Measurements from ENCODE around the gene NFKBIB.
A peak's percentile ranks its signal among the peaks of the same experiment; 100 is the strongest.
"Not testable (repeated sequence)": the region's sequence is repeated elsewhere in the genome, so short reads cannot be mapped to it uniquely, and the experiment has no call there.

Gene NFKBIB

GRCh38 chr19:38877781-38878574, 21.8 kb upstream of the NFKBIB start, which contains the start of gene RINL:
Gene RINL (minus strand): TSS chr19:38878275. CDS start chr19:38876742, 1,533 bp downstream.
- H3K27me3 ChIP-seq (ENCODE audit: control insufficient read depth in 1 of 2, insufficient read depth in 2 of 2, low read length in 2 of 2), result no peaks in the 10 kb centered on the region
- H3K27ac ChIP-seq (ENCODE audit: low read length), result no peak within 1 kb of the TSS
- H3K4me1 ChIP-seq (ENCODE audit: control insufficient read depth, insufficient read depth, low read length), result no peaks in the 10 kb centered on the region
- H3K9me3 ChIP-seq (ENCODE audit: control insufficient read depth in 2 of 2, low read length in 2 of 2), result no peaks in the 10 kb centered on the region
- no peak within 1 kb of the TSS for H3K4me3 ChIP-seq (ENCODE audit: low read length in 2 of 2)
- H3K9ac ChIP-seq (ENCODE audit: low read length in 2 of 2), result peak within 1 kb of the TSS in 1 of 2 donors; percentile 38
- peaks cover 9 to 10% of the 10 kb centered on the region in 2 donors for H3K36me3 ChIP-seq (ENCODE audit: control insufficient read depth in 2 of 2, insufficient read depth in 2 of 2, low read length in 2 of 2)

DNA sequence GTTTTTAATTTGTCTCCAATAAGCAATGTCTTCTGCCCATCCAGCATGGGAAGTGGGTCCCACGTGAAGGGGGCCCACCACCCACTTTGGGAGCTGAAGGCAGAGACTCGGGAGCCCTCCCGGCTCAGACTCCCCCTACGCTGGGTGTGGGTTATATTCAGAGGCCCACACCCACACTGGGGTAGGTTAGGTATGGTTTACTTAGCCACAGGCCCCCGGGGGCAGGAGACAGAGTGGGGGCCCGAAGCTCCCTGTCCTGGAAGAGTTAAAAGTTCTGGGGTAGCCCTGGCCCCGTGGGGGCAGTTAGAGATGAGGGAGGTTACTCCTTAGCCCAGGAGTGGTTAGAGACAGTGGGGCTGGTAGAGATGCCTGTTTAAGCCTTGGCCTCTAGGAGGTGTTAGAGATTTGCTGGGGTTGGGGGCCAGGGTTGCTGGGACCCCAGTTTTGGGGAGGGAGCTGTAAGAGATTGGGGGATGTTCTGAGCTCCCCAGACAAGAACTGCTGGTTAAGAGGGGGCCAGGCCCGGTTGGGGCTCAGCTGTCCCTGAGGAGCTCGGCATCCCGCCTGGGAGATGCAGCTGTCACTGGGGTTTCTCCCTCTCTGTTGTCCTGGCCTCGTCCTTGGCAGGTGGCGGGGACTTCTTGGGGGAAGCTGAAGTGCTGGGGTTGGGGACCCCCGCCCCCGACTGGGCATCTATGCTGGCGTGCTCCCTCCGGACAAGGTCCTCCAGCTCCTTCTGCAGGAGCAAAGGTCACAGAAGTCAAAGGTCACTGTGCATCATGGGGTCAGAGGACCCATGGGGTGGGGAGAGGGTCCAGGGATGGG, 21.0 kb upstream of the NFKBIB start:
- Histone ChIP-seq H3K9ac (ENCODE audit: low read length in 2 of 2) (peak overlapping the region in 1 of 2 donors; percentile 38), H3K27me3 (ENCODE audit: control insufficient read depth in 1 of 2, insufficient read depth in 2 of 2, low read length in 2 of 2) (no peaks in the 10 kb centered on the region), H3K4me3 (ENCODE audit: low read length in 2 of 2) (no peak overlapping the region), H3K4me1 (ENCODE audit: control insufficient read depth, insufficient read depth, low read length) (no peaks in the 10 kb centered on the region), H3K9me3 (ENCODE audit: control insufficient read depth in 2 of 2, low read length in 2 of 2) (no peaks in the 10 kb centered on the region), H3K27ac (ENCODE audit: low read length) (no peak overlapping the region), H3K36me3 (ENCODE audit: control insufficient read depth in 2 of 2, insufficient read depth in 2 of 2, low read length in 2 of 2) (peaks cover 10 to 14% of the 10 kb centered on the region in 2 donors)

GRCh38 chr19:38879400-38879751, 20.4 kb upstream of the NFKBIB start:
- no peaks in the 10 kb centered on the region for H3K4me1 ChIP-seq (ENCODE audit: control insufficient read depth, insufficient read depth, low read length)
- peaks cover 10 to 15% of the 10 kb centered on the region in 2 donors for H3K36me3 ChIP-seq (ENCODE audit: control insufficient read depth in 2 of 2, insufficient read depth in 2 of 2, low read length in 2 of 2)
- no peaks in the 10 kb centered on the region for H3K9me3 ChIP-seq (ENCODE audit: control insufficient read depth in 2 of 2, low read length in 2 of 2)
- H3K4me3 ChIP-seq (ENCODE audit: low read length in 2 of 2), result no peak overlapping the region
- H3K27ac ChIP-seq (ENCODE audit: low read length), result no peak overlapping the region
- H3K9ac ChIP-seq (ENCODE audit: low read length in 2 of 2), result no peak overlapping the region
- H3K27me3 ChIP-seq (ENCODE audit: control insufficient read depth in 1 of 2, insufficient read depth in 2 of 2, low read length in 2 of 2), result no peaks in the 10 kb centered on the region

DNA sequence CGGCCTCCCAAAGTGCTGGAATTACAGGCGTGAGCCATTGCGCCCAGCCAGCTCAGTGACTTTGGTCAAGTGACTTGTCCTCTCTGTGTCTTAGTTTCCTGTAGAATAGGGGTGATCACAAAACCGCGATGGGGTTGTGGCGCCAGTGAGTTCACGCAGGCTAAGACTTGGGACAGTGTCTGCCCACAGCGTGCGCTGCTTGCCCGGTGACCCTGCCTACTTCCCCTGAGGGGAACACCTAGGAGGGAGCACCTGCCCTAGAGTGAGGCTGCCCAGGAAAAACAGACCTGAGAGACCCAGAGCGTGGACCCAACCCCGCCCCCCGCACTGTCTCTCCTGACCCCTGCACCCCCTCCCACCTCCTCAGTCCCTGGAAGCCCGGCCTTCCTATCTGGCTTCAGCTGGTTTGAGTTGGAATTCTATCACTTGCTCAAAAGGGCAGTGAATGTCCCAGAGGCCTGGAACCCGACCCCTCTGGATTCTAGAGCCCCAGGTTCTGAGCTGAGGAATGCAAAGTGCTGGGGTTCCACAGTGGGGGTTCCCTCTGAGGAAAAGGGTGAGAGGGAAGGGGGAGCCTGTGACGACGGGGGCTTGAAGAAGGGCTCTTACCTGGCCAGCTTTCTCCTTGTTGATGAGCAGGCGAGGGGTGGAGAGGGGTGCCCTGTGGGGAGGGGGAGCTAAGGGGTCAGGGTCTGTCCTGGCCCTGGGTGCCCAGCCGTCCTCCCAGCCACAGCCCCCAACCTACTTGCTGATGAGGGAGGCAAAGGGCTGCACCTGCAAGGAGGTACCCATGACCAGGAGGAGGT, 19.5 kb upstream of the NFKBIB start:
- H3K36me3 ChIP-seq (ENCODE audit: control insufficient read depth in 2 of 2, insufficient read depth in 2 of 2, low read length in 2 of 2), result peaks cover 10 to 15% of the 10 kb centered on the region in 2 donors
- H3K9ac ChIP-seq (ENCODE audit: low read length in 2 of 2), result no peak overlapping the region

DNA sequence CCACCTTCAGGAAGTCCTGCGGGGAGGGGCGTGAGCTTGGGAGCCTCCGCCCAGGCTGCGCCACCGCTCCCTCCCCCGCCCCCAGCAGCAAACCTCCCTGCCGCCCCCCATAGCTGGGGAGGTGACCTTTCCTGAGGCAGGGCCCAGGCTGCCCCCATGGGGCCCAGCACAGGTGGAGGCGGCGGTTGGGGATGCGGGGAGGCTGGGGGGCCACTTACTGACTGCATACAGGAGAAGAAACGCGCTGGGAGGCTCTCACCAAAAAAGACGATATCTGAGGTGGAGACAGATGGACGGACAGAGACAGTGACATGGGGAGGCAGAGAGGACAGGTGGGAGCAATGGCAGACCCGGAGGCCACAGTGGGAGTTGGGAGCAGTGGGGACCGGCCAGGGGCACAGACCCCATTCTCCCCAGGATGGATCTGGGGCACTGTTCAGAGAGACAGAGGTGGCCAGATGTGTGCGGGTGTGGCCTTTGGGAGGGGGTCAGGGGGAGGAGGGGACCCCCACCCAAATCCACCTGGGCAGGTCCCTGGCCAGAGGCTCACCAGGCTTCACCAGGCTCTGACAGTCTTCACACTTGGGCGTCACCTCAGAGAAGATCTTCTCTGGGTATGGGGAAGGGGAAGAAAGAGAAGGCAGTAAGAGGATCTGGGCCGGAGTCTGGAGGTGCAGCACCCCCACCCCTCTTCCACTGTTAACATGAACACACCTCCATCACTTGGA, 18.7 kb upstream of the NFKBIB start:
- Histone ChIP-seq H3K9ac (ENCODE audit: low read length in 2 of 2) (no peak overlapping the region), H3K4me1 (ENCODE audit: control insufficient read depth, insufficient read depth, low read length) (peaks cover 4% of the 10 kb centered on the region), H3K27ac (ENCODE audit: low read length) (no peak overlapping the region), H3K36me3 (ENCODE audit: control insufficient read depth in 2 of 2, insufficient read depth in 2 of 2, low read length in 2 of 2) (peaks cover 10 to 15% of the 10 kb centered on the region in 2 donors), H3K4me3 (ENCODE audit: low read length in 2 of 2) (no peak overlapping the region), H3K9me3 (ENCODE audit: control insufficient read depth in 2 of 2, low read length in 2 of 2) (no peaks in the 10 kb centered on the region), H3K27me3 (ENCODE audit: control insufficient read depth in 1 of 2, insufficient read depth in 2 of 2, low read length in 2 of 2) (no peaks in the 10 kb centered on the region)

More for the DNA sequence above, 19.5 kb upstream of the NFKBIB start:
- no peaks in the 10 kb centered on the region for H3K4me1 ChIP-seq (ENCODE audit: control insufficient read depth, insufficient read depth, low read length)
- no peaks in the 10 kb centered on the region for H3K9me3 ChIP-seq (ENCODE audit: control insufficient read depth in 2 of 2, low read length in 2 of 2)
- no peaks in the 10 kb centered on the region for H3K27me3 ChIP-seq (ENCODE audit: control insufficient read depth in 1 of 2, insufficient read depth in 2 of 2, low read length in 2 of 2)
- H3K27ac ChIP-seq (ENCODE audit: low read length), result no peak overlapping the region
- no peak overlapping the region for H3K4me3 ChIP-seq (ENCODE audit: low read length in 2 of 2)

DNA sequence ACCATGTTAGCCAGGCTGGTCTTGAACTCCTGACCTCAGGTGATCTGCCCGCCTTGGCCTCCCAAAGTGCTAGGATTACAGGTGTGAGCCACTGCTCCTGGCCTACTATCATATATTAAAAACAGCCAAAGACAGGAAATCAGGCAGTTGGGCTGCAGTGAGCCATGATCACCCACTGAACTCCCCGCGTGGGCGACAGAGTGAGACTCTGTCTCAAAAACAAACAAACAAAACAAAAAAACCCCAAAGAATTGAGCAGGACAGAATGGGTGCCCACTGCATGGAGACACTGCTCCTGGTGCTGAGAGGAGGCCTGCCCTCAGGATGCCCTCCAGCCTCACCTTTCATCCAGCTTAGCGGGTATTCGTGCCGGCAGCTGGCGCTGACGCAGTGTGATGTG, 16.5 kb upstream of the NFKBIB start:
- H3K36me3 ChIP-seq (ENCODE audit: control insufficient read depth in 2 of 2, insufficient read depth in 2 of 2, low read length in 2 of 2), result peaks cover 15 to 16% of the 10 kb centered on the region in 2 donors
- no peak overlapping the region for H3K27ac ChIP-seq (ENCODE audit: low read length)
- H3K9ac ChIP-seq (ENCODE audit: low read length in 2 of 2), result no peak overlapping the region
- H3K9me3 ChIP-seq (ENCODE audit: control insufficient read depth in 2 of 2, low read length in 2 of 2), result no peaks in the 10 kb centered on the region
- H3K4me3 ChIP-seq (ENCODE audit: low read length in 2 of 2), result no peak overlapping the region
- H3K4me1 ChIP-seq (ENCODE audit: control insufficient read depth, insufficient read depth, low read length), result peaks cover 6% of the 10 kb centered on the region
- no peaks in the 10 kb centered on the region for H3K27me3 ChIP-seq (ENCODE audit: control insufficient read depth in 1 of 2, insufficient read depth in 2 of 2, low read length in 2 of 2)

DNA sequence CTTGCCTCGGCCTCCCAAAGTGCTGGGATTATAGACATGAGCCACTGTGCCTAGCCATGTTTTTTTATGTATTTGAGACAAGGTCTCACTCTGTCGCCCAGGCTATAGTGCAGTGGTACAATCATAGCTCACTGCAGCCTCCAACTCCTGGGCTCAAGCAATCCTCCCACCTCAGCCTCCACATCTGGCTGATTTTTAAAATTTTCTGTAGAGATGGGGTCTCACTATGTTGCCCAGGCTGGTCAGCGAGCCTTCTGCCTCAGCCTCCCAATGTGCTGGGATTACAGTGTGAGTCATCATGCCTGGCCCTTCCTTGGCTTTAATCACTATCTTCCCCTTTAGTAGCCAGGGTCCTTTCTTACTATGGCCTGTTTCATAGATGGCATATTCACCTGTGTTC, 15.1 kb upstream of the NFKBIB start:
- H3K36me3 ChIP-seq (ENCODE audit: control insufficient read depth in 2 of 2, insufficient read depth in 2 of 2, low read length in 2 of 2), result peaks cover 25 to 26% of the 10 kb centered on the region in 2 donors
- H3K9ac ChIP-seq (ENCODE audit: low read length in 2 of 2); H3K4me3 ChIP-seq (ENCODE audit: low read length in 2 of 2); H3K4me1 ChIP-seq (ENCODE audit: control insufficient read depth, insufficient read depth, low read length); H3K27me3 ChIP-seq (ENCODE audit: control insufficient read depth in 1 of 2, insufficient read depth in 2 of 2, low read length in 2 of 2); H3K9me3 ChIP-seq (ENCODE audit: control insufficient read depth in 2 of 2, low read length in 2 of 2); H3K27ac ChIP-seq (ENCODE audit: low read length): not testable (repeated sequence)

DNA sequence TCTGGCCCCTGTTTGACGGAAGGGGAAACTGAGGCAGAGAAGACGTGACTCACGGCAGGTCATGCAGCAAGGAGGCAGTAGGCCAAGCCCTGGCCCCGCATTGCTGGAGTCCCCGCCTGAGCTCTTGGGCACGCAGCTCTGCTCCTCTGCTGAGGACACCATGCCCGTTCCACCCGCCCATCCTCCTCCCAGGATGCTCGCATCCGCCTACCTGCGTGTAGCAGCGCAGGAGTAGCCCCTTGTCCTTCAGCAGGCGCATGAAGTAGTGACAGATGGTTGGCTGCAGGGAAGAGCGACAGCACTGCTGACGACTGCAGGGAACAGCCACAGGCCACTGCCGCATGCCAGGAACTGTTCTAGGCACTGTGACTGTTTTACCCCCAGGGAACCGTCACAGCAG, 10.9 kb upstream of the NFKBIB start:
- H3K27me3 ChIP-seq (ENCODE audit: control insufficient read depth in 1 of 2, insufficient read depth in 2 of 2, low read length in 2 of 2), result no peaks in the 10 kb centered on the region
- H3K4me3 ChIP-seq (ENCODE audit: low read length in 2 of 2), result no peak overlapping the region
- H3K27ac ChIP-seq (ENCODE audit: low read length), result no peak overlapping the region
- no peak overlapping the region for H3K9ac ChIP-seq (ENCODE audit: low read length in 2 of 2)
- H3K36me3 ChIP-seq (ENCODE audit: control insufficient read depth in 2 of 2, insufficient read depth in 2 of 2, low read length in 2 of 2), result peaks cover 27 to 33% of the 10 kb centered on the region in 2 donors
- H3K4me1 ChIP-seq (ENCODE audit: control insufficient read depth, insufficient read depth, low read length), result peaks cover 6% of the 10 kb centered on the region
- H3K9me3 ChIP-seq (ENCODE audit: control insufficient read depth in 2 of 2, low read length in 2 of 2), result no peaks in the 10 kb centered on the region

DNA sequence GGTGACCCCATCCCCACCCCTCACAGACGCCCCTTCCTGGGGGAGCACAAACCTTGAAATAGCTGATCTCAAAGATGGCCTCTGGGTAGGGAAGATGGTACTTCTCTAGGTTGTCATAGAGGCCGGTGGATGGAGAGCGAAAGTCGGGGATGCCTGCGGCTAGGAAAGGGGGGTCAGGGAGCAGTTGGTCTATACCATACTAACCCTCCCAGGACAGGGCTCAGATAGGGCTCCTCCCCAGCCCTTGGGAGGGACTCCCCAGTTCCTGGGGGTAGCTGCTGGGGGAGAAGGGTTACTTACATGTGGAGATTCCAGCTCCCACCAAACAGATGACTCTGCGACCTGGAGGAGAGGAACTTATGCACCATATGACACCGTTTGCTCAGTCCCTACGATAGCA, 10.0 kb upstream of the NFKBIB start:
- Histone ChIP-seq H3K4me3 (ENCODE audit: low read length in 2 of 2) (no peak overlapping the region), H3K27me3 (ENCODE audit: control insufficient read depth in 1 of 2, insufficient read depth in 2 of 2, low read length in 2 of 2) (no peaks in the 10 kb centered on the region), H3K4me1 (ENCODE audit: control insufficient read depth, insufficient read depth, low read length) (peaks cover 6% of the 10 kb centered on the region), H3K36me3 (ENCODE audit: control insufficient read depth in 2 of 2, insufficient read depth in 2 of 2, low read length in 2 of 2) (peaks cover 27 to 33% of the 10 kb centered on the region in 2 donors), H3K9ac (ENCODE audit: low read length in 2 of 2) (no peak overlapping the region), H3K27ac (ENCODE audit: low read length) (no peak overlapping the region), H3K9me3 (ENCODE audit: control insufficient read depth in 2 of 2, low read length in 2 of 2) (no peaks in the 10 kb centered on the region)

GRCh38 chr19:38890686-38891085, 9.1 kb upstream of the NFKBIB start:
- no peak overlapping the region for H3K27ac ChIP-seq (ENCODE audit: low read length)
- H3K9me3 ChIP-seq (ENCODE audit: control insufficient read depth in 2 of 2, low read length in 2 of 2), result no peaks in the 10 kb centered on the region
- H3K27me3 ChIP-seq (ENCODE audit: control insufficient read depth in 1 of 2, insufficient read depth in 2 of 2, low read length in 2 of 2), result no peaks in the 10 kb centered on the region
- H3K9ac ChIP-seq (ENCODE audit: low read length in 2 of 2), result no peak overlapping the region
- no peak overlapping the region for H3K4me3 ChIP-seq (ENCODE audit: low read length in 2 of 2)
- peaks cover 27 to 33% of the 10 kb centered on the region in 2 donors for H3K36me3 ChIP-seq (ENCODE audit: control insufficient read depth in 2 of 2, insufficient read depth in 2 of 2, low read length in 2 of 2)
- H3K4me1 ChIP-seq (ENCODE audit: control insufficient read depth, insufficient read depth, low read length), result peaks cover 6% of the 10 kb centered on the region

All from stomach smooth muscle (tissue), 2 donors.